HG03045 (cell line): ENCODE data around the gene DGKG.

Experiments used
- ATAC-seq: cut with Tn5 transposase; IDR thresholded peaks from one replicate; pipeline ENCODE4 v1.9.1; 2021; ENCODE audit warnings: mild to moderate bottlenecking, moderate library complexity; ENCODE audit not compliant: unreplicated experiment

DGKG gene

GRCh38 chr3:186118692-186119091, 243.3 kb downstream of the DGKG start:
- ATAC-seq = no peak

- ATAC-seq = no peak
These were observed 244.4 kb downstream of the DGKG start for GRCh38 chr3:186117521-186118134.

GRCh38 chr3:186115239-186115996, 246.6 kb downstream of the DGKG start:
- ATAC-seq = no peak

GRCh38 chr3:186110975-186111974, 250.8 kb downstream of the DGKG start:
- ATAC-seq = no peak

- no peak for ATAC-seq
These were observed 251.9 kb downstream of the DGKG start for GRCh38 chr3:186109897-186110803.

- ATAC-seq = peak; percentile 96
These were observed 252.8 kb downstream of the DGKG start, which contains the start of gene ETV5 for GRCh38 chr3:186108941-186109865. Gene ETV5, minus strand, starts transcription at chr3:186109089. Its CDS starts 3,221 bp downstream, at chr3:186105868.

- no peak for ATAC-seq
These were observed 253.7 kb downstream of the DGKG start for GRCh38 chr3:186108106-186108940.

- no peak for ATAC-seq
These were observed 254.6 kb downstream of the DGKG start for GRCh38 chr3:186107215-186108105.

GRCh38 chr3:186105543-186105942, 256.5 kb downstream of the DGKG start:
- no peak for ATAC-seq

- no peak for ATAC-seq
These were observed 259.3 kb downstream of the DGKG start for GRCh38 chr3:186102687-186103086.

- no peak for ATAC-seq
These were observed 261.6 kb downstream of the DGKG start for GRCh38 chr3:186100398-186100797.

GRCh38 chr3:186099178-186099577, 262.9 kb downstream of the DGKG start:
- ATAC-seq = no peak

- no peak for ATAC-seq
These were observed 263.3 kb downstream of the DGKG start for GRCh38 chr3:186098740-186099139.

- no peak for ATAC-seq
These were observed 264.2 kb downstream of the DGKG start for GRCh38 chr3:186097663-186098451.

GRCh38 chr3:186097317-186097662, 264.7 kb downstream of the DGKG start:
- no peak for ATAC-seq
